Esophagus squamous epithelium (tissue), 5 donors: ENCODE results near the gene NIPBL. TPM values are rescaled to one million over a fixed set of nuclear protein-coding genes. Genes with fewer than 3 reads are reported as not detected.
"Not testable (repeated sequence)": the region's sequence is repeated elsewhere in the genome, so short reads cannot be mapped to it uniquely, and the experiment has no call there.

Experiments used
- DNase-seq: peaks from one replicate; lab custom pipeline; 2025; lab: John Stamatoyannopoulos, UW
- H3K27ac ChIP-seq, 4 donors: fragments of 200-600 bp; sonication (generic); one replicate each; pipeline ENCODE4 v1.5.1; 2016 to 2019; ENCODE audit warnings: mild to moderate bottlenecking in 1 of 4
- H3K27me3 ChIP-seq, 4 donors: fragments of 200-600 bp; sonication (generic); 1 replicate in 3 of 4; 2 replicates in 1 of 4; pipeline versions ENCODE4 v1.5.1 to v1.6.0; 2017 to 2021; ENCODE audit warnings: antibody characterized with exemption in 1 of 4
- H3K36me3 ChIP-seq, 3 donors: fragments of 200-600 bp; sonication (generic); one replicate each; pipeline ENCODE4 v1.5.1; 2016 to 2019
- H3K4me1 ChIP-seq, 3 donors: fragments of 200-600 bp; sonication (generic); one replicate each; pipeline ENCODE4 v1.5.1; 2017 to 2019
- H3K4me3 ChIP-seq, 4 donors: fragments of 200-600 bp; sonication (generic); 1 replicate in 3 of 4; 2 replicates in 1 of 4; pipeline ENCODE4 v1.5.1; 2016 to 2019; ENCODE audit warnings: mild to moderate bottlenecking in 2 of 4, moderate library complexity in 1 of 4
- H3K9me3 ChIP-seq, 3 donors: fragments of 200-600 bp; sonication (generic); one replicate each; pipeline ENCODE4 v1.5.1; 2016 to 2019
- CTCF ChIP-seq, 6 experiments: fragments of 450-650 bp in 4 of 6; fragments of 200-600 bp in 2 of 6; sonication (generic) in 2 of 6; IDR thresholded peaks; one replicate each; pipeline ENCODE4 v1.5.1; 2016 to 2019; ENCODE audit warnings: antibody characterized with exemption in 6 of 6, mild to moderate bottlenecking in 4 of 6, moderate library complexity in 4 of 6
- POLR2A ChIP-seq, 4 donors: fragments of 450-650 bp; IDR thresholded peaks; one replicate each; pipeline ENCODE4 v1.6.1; 2017; ENCODE audit warnings: antibody characterized with exemption in 4 of 4, mild to moderate bottlenecking in 4 of 4, moderate library complexity in 3 of 4
- WGBS, 2 donors: methylation state at CpG; one replicate each; pipeline ENCODE4 v1.1.5; 2018; 5-methylcytosine and 5-hydroxymethylcytosine counted together
- intact Hi-C: fragments of 100-400 bp; cut with DNase I; formaldehyde crosslinking; loops from one replicate; pipeline ENCODE4 v1.15.0; 2022
- total RNA-seq, 4 donors: library from RNA; depleted of rRNA; stranded (reverse); fragments of >200 nt; gene quantifications; one replicate each; pipeline ENCODE4 v1.1.0, GENCODE V29; 2016
- donor health status: DM: yes; HTN: yes; CAD: no.

Gene NIPBL
- total RNA-seq, 4 donors from 2014 or later: 19.4 to 50.0 (median 31.3) TPM

GRCh38 chr5:36908544-36909260, 32.1 kb downstream of the NIPBL start:
- Histone ChIP-seq H3K9me3 (no peaks in the 10 kb centered on the region), H3K27me3 (no peaks in the 10 kb centered on the region), H3K4me3 (no peak overlapping the region), H3K27ac (no peak overlapping the region), H3K4me1 (peaks cover 0 to 62% (median 5%) of the 10 kb centered on the region in 3 donors), H3K36me3 (no peaks in the 10 kb centered on the region)
- 39 to 47% methylated on average over 2 of the region's 2 CpGs for WGBS, 2 donors
- intact Hi-C loops: no loop called here
- DNase-seq: no peak
- TF ChIP-seq POLR2A (IDR thresholded peaks at IDR 0.05): no peak
- TF ChIP-seq CTCF (IDR thresholded peaks at IDR 0.05): no peak

GRCh38 chr5:36915653-36916052, 39.1 kb downstream of the NIPBL start:
- Histone ChIP-seq H3K36me3 (no peaks in the 10 kb centered on the region), H3K27ac (no peak overlapping the region), H3K4me1 (peaks cover 0 to 45% (median 3%) of the 10 kb centered on the region in 3 donors), H3K27me3 (no peaks in the 10 kb centered on the region), H3K4me3 (no peak overlapping the region), H3K9me3 (no peaks in the 10 kb centered on the region)
- no peak for TF ChIP-seq CTCF (IDR thresholded peaks at IDR 0.05)
- no peak for TF ChIP-seq POLR2A (IDR thresholded peaks at IDR 0.05)
- intact Hi-C loops: no loop called here
- DNase-seq: no peak

GRCh38 chr5:36916614-36917013, 40.0 kb downstream of the NIPBL start:
- H3K27ac ChIP-seq, H3K9me3 ChIP-seq, H3K4me3 ChIP-seq, DNase-seq, H3K27me3 ChIP-seq, intact Hi-C loops, H3K36me3 ChIP-seq: not testable (repeated sequence)
- H3K4me1 ChIP-seq: peaks cover 0 to 37% (median 3%) of the 10 kb centered on the region in 3 donors
- 60 to 95% methylated on average over 2 to 3 of the region's 4 CpGs for WGBS, 2 donors

GRCh38 chr5:36917358-36917757, 40.8 kb downstream of the NIPBL start:
- WGBS, 2 donors: 25 to 53% methylated on average over 1 of the region's 1 CpG
- H3K27me3 ChIP-seq, H3K27ac ChIP-seq, H3K9me3 ChIP-seq, H3K36me3 ChIP-seq, intact Hi-C loops, DNase-seq, H3K4me3 ChIP-seq: not testable (repeated sequence)
- H3K4me1 ChIP-seq: peaks cover 0 to 37% (median 3%) of the 10 kb centered on the region in 3 donors

- H3K9me3 ChIP-seq: no peaks in the 10 kb centered on the region
- peaks cover 0 to 28% (median 3%) of the 10 kb centered on the region in 3 donors for H3K4me1 ChIP-seq
- 47 to 49% methylated on average over 2 of the region's 2 CpGs for WGBS, 2 donors
- no peak overlapping the region for H3K27ac ChIP-seq
- H3K36me3 ChIP-seq: no peaks in the 10 kb centered on the region
- no peaks in the 10 kb centered on the region for H3K27me3 ChIP-seq
- intact Hi-C loops: no loop called here
- no peak for DNase-seq
- no peak overlapping the region for H3K4me3 ChIP-seq
- TF ChIP-seq CTCF (IDR thresholded peaks at IDR 0.05) (no peak), POLR2A (IDR thresholded peaks at IDR 0.05) (no peak)
These were observed 42.7 kb downstream of the NIPBL start for GRCh38 chr5:36919238-36919637.

GRCh38 chr5:36919650-36920049, 43.1 kb downstream of the NIPBL start:
- TF ChIP-seq CTCF (IDR thresholded peaks at IDR 0.05) (no peak), POLR2A (IDR thresholded peaks at IDR 0.05) (no peak)
- intact Hi-C loops: no loop called here
- Histone ChIP-seq H3K27ac (no peak overlapping the region), H3K9me3 (no peaks in the 10 kb centered on the region), H3K4me3 (no peak overlapping the region), H3K36me3 (no peaks in the 10 kb centered on the region), H3K4me1 (peaks cover 0 to 28% (median 3%) of the 10 kb centered on the region in 3 donors), H3K27me3 (no peaks in the 10 kb centered on the region)
- no peak for DNase-seq
